A549 (cell line): ENCODE measurements around the gene LYPD6B. TPM values are rescaled to one million over a fixed set of nuclear protein-coding genes. Genes with fewer than 3 reads are reported as not detected.

ENCODE experiments used
- ATAC-seq, 2 experiments: fragments of 200-7000 bp in 1 of 2; fragments of >200 bp in 1 of 2; cut with Nextera tagmentation in 1 of 2; cut with Tn5 transposase in 1 of 2; 3 replicates each; pipeline versions ENCODE4 v1.8.0 to v1.9.1; 2018 to 2020; ENCODE audit warnings: mild to moderate bottlenecking in 1 of 2, moderate library complexity in 1 of 2
- CTCF ChIA-PET: fragments of 300-600 bp; sonication (Branson Sonifier 250); formaldehyde crosslinking; extraction: SDS; loops from one replicate; lab custom pipeline; 2021; ENCODE audit warnings: antibody characterized with exemption, inconsistent platforms; lab: Yijun Ruan, JAX
- POLR2A ChIA-PET: fragments of 350-600 bp; formaldehyde crosslinking; extraction: SDS; loops from one replicate; lab custom pipeline; 2021; ENCODE audit warnings: antibody characterized with exemption, inconsistent platforms; lab: Yijun Ruan, JAX
- DNase-seq, 2 experiments: peaks; one replicate each; pipeline versions ENCODE4 v3.0.0 to v3.0.0-alpha.2; 2011 to 2016; ENCODE audit warnings: low read depth in 1 of 2, low spot score in 1 of 2
- FAIRE-seq: peaks from 2 replicates; lab custom pipeline; 2011; peaks lifted over from hg19 to GRCh38; lab: Jason Lieb, UNC
- H3K27ac ChIP-seq, 2 experiments: fragments of >200 bp; sonication (Bioruptor Twin); formaldehyde crosslinking; 3 replicates each; pipeline ENCODE4 v1.5.1; 2016 to 2017
- H3K4me1 ChIP-seq: fragments of >200 bp; sonication (Bioruptor Twin); formaldehyde crosslinking; 3 replicates; pipeline ENCODE4 v1.6.1; 2016
- H3K4me2 ChIP-seq: fragments of >200 bp; sonication (Bioruptor Twin); formaldehyde crosslinking; 3 replicates; pipeline ENCODE4 v1.6.1; 2016
- H3K4me3 ChIP-seq: fragments of >200 bp; sonication (Bioruptor Twin); formaldehyde crosslinking; 3 replicates; pipeline ENCODE4 v1.5.1; 2016
- H3K9me3 ChIP-seq: fragments of >200 bp; sonication (Bioruptor Twin); formaldehyde crosslinking; 3 replicates; pipeline ENCODE4 v1.6.1; 2016
- CBX2 ChIP-seq: fragments of 200-600 bp; sonication (generic); IDR thresholded peaks from 2 replicates; pipeline ENCODE4 v1.6.1; 2016; ENCODE audit warnings: low read depth, mild to moderate bottlenecking, borderline replicate concordance
- CEBPB ChIP-seq, 2 experiments: fragments of >200 bp in 1 of 2; sonication (Bioruptor Twin) in 1 of 2; formaldehyde crosslinking in 1 of 2; IDR thresholded peaks; 2 replicates each; pipeline ENCODE4 v1.6.1; 2012 to 2016
- CHD2 ChIP-seq: fragments of 150-350 bp; IDR thresholded peaks from 2 replicates; pipeline ENCODE4 v1.6.1; 2014; ENCODE audit warnings: low read length; ENCODE audit not compliant: partially characterized antibody
- ESRRA ChIP-seq: fragments of 150-350 bp; IDR thresholded peaks from 2 replicates; pipeline ENCODE4 v1.6.1; 2014; ENCODE audit warnings: mild to moderate bottlenecking, low read length, borderline replicate concordance
- GATA3 ChIP-seq: IDR thresholded peaks from 2 replicates; pipeline ENCODE4 v1.6.1; 2012; ENCODE audit warnings: borderline replicate concordance
- JUNB ChIP-seq: fragments of >200 bp; sonication (Bioruptor Twin); formaldehyde crosslinking; IDR thresholded peaks from 2 replicates; pipeline ENCODE4 v1.6.1; 2016
- KDM1A ChIP-seq: fragments of 200-600 bp; sonication (generic); IDR thresholded peaks from 2 replicates; pipeline ENCODE4 v1.6.1; 2016; ENCODE audit warnings: low read depth, mild to moderate bottlenecking
- KDM5A ChIP-seq: fragments of 200-600 bp; sonication (generic); IDR thresholded peaks from 2 replicates; pipeline ENCODE4 v1.6.1; 2016; ENCODE audit warnings: antibody characterized with exemption, mild to moderate bottlenecking
- MAX ChIP-seq: IDR thresholded peaks from 2 replicates; pipeline ENCODE4 v1.6.1; 2012
- NPAS2 ChIP-seq: fragments of 250-450 bp; sonication (Bioruptor Pico); IDR thresholded peaks from 2 replicates; pipeline ENCODE4 v1.8.0; 2022; ENCODE audit warnings: mild to moderate bottlenecking, moderate library complexity, borderline replicate concordance
- PBX3 ChIP-seq: IDR thresholded peaks from 2 replicates; pipeline ENCODE4 v1.6.1; 2012
- POLR2A ChIP-seq: IDR thresholded peaks from 2 replicates; pipeline ENCODE4 v1.6.1; 2012; ENCODE audit warnings: mild to moderate bottlenecking, low read length
- RARB ChIP-seq: fragments of 250-450 bp; sonication (Bioruptor Pico); IDR thresholded peaks from 2 replicates; pipeline ENCODE4 v1.8.0; 2021; ENCODE audit warnings: mild to moderate bottlenecking, moderate library complexity
- REST ChIP-seq: fragments of 200-600 bp; sonication (generic); IDR thresholded peaks from 2 replicates; pipeline ENCODE4 v1.6.1; 2016; ENCODE audit warnings: antibody characterized with exemption, mild to moderate bottlenecking, moderate library complexity
- RFX5 ChIP-seq: fragments of 450-650 bp; IDR thresholded peaks from 2 replicates; pipeline ENCODE4 v1.7.1; 2014; ENCODE audit warnings: antibody characterized with exemption, mild to moderate bottlenecking, moderate library complexity
- RNF2 ChIP-seq: fragments of 200-600 bp; sonication (generic); IDR thresholded peaks from 2 replicates; pipeline ENCODE4 v1.6.1; 2016; ENCODE audit warnings: low read depth, mild to moderate bottlenecking, antibody characterized with exemption, moderate library complexity, borderline replicate concordance
- SREBF2 ChIP-seq: fragments of 450-650 bp; IDR thresholded peaks from 2 replicates; pipeline ENCODE4 v1.6.1; 2014; ENCODE audit warnings: mild to moderate bottlenecking, moderate library complexity
- TFCP2L1 ChIP-seq: fragments of 250-450 bp; sonication (Bioruptor Pico); IDR thresholded peaks from 2 replicates; pipeline ENCODE4 v1.5.0; 2021; ENCODE audit warnings: mild to moderate bottlenecking
- USF2 ChIP-seq: fragments of 450-650 bp; IDR thresholded peaks from 2 replicates; pipeline ENCODE4 v1.6.1; 2014; ENCODE audit warnings: antibody characterized with exemption
- WGBS: methylation state at CpG from one replicate; pipeline ENCODE4 v1.1.6; 2017; ENCODE audit errors: missing lambda C conversion rate; 5-methylcytosine and 5-hydroxymethylcytosine counted together
- polyA plus RNA-seq, 4 experiments: library from polyadenylated mRNA; depleted of rRNA in 3 of 4; stranded (reverse); fragments of >200 nt; fragmentation: RNase III in 1 of 4; extraction: RNeasy Plus Mini Kit Qiagen cat#74134 plus additional on column Dnase treatment in 1 of 4; gene quantifications; 2 replicates in 3 of 4; 3 replicates in 1 of 4; pipeline ENCODE4 v1.2.3, GENCODE V29; 2011 to 2017
- TF ChIP-seq, protein P1 (sequence below): fragments of >200 bp; sonication (Bioruptor Twin); formaldehyde crosslinking; IDR thresholded peaks from 2 replicates; pipeline ENCODE4 v1.6.1; 2016

LYPD6B gene
- polyA plus RNA-seq, 2 of the 4 experiments (the other 2 are of a cell fraction) = not detected

DNA sequence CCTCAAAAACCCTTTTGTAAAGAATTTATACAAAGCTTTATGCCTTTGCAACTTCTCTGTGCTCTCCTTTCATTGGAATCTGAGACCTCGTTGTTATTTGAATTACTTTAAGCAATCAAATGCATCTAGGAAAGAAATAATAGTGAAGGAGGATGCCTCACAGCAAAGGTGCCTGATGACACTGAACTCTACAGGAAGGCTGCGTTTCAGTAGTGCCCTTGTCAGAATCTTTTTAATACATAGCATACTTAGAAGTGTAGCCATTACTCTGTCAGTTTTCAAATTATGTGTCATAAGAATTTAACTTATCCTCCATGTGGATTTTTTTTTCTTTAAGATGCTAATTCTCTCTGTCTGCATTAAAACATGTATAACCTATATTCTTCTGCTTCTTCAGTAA is 9.6 kb upstream of the LYPD6B start:
- DNase-seq = no peak
- H3K4me2 ChIP-seq = no peak overlapping the region
- no peaks in the 10 kb centered on the region for H3K4me1 ChIP-seq
- ATAC-seq = no peak
- no peak for FAIRE-seq
- H3K27ac ChIP-seq = no peak overlapping the region
- H3K4me3 ChIP-seq = no peak overlapping the region
- TF ChIP-seq ESRRA = no peak
- TF ChIP-seq CHD2 = no peak
- TF ChIP-seq POLR2A = no peak
- TF ChIP-seq NPAS2 (CRISPR knock-in tag) = no peak
- TF ChIP-seq REST = no peak
- no peak for TF ChIP-seq SREBF2
- TF ChIP-seq TFCP2L1 (CRISPR knock-in tag) = no peak
- TF ChIP-seq GATA3 = no peak
- no peak for TF ChIP-seq JUNB
- no peak for TF ChIP-seq USF2
- no peak for TF ChIP-seq RARB
- no peak for TF ChIP-seq RFX5
- TF ChIP-seq KDM1A = no peak
- ChIA-PET POLR2A (no interaction called here), CTCF (interaction anchor here (1.3 to 3.5 kb wide), 2 partner anchors 11 to 532 kb away, joined by 4 to 19 read pairs; no protein-coding TSS in a partner anchor)
- WGBS = 4% methylated on average over 2 of the region's 2 CpGs
- H3K9me3 ChIP-seq = no peaks in the 10 kb centered on the region

DNA sequence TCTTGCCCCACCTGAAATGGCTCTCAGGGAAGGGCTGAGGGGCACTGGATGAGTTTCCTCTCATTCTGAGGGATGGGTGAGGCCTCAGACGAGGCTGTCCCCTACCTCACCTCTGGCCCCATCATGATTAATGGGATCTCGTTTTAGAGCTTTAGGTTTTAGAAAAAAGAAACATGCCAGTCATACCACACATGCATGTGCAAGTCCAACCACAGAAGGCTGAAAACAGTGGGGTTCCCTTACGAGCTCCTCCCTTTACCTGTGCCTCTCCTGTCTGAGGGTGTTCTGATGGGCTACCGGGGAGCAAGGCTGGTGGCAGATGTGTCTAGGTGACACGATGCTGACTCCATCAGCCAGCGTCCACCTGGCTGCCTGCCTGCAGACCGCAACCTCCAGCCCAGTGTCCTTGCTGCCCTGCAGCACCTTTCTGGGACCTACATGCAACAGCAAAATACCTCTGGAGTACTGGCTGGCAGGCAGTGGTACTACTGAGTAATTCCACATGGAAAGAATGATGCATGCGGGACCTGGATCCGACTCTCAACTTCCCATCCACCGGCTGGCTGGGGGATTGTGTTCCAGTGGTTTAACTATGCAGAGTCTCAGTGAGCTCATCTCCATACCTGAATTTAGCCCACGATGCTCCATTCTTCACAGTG is 9.1 kb upstream of the LYPD6B start:
- H3K4me1 ChIP-seq = no peaks in the 10 kb centered on the region
- ATAC-seq (no peak), DNase-seq (no peak), FAIRE-seq (no peak)
- H3K9me3 ChIP-seq = no peaks in the 10 kb centered on the region
- 34% methylated on average over 9 of the region's 11 CpGs for WGBS
- no peak overlapping the region for H3K27ac ChIP-seq
- ChIA-PET POLR2A (no interaction called here), CTCF (interaction anchor here (1.3 to 3.5 kb wide), 2 partner anchors 12 to 532 kb away, joined by 4 to 19 read pairs; no protein-coding TSS in a partner anchor)
- no peak overlapping the region for H3K4me2 ChIP-seq
- H3K4me3 ChIP-seq = no peak overlapping the region
- no peak for TF ChIP-seq POLR2A
- TF ChIP-seq REST = no peak
- TF ChIP-seq PBX3 = no peak
- no peak for TF ChIP-seq KDM1A
- no peak for TF ChIP-seq CEBPB (IDR thresholded peaks at IDR 0.05)
- TF ChIP-seq KDM5A = no peak
- no peak for TF ChIP-seq RNF2
- no peak for TF ChIP-seq CBX2
- TF ChIP-seq, protein P1, sequence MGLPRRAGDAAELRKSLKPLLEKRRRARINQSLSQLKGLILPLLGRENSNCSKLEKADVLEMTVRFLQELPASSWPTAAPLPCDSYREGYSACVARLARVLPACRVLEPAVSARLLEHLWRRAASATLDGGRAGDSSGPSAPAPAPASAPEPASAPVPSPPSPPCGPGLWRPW = no peak
- TF ChIP-seq MAX = no peak
- TF ChIP-seq, all 56 proteins: peak for 0
